Measurements from ENCODE around the gene DSC1. TPM values are rescaled to one million over a fixed set of nuclear protein-coding genes. Genes with fewer than 3 reads are reported as not detected.

DSC1 gene
- total and polyA plus RNA-seq, 2 of the 8 experiments (the other 6 are each of a cell fraction or from before 2014, with no cell fraction given) = 0.02 TPM; not detected in 1

DNA sequence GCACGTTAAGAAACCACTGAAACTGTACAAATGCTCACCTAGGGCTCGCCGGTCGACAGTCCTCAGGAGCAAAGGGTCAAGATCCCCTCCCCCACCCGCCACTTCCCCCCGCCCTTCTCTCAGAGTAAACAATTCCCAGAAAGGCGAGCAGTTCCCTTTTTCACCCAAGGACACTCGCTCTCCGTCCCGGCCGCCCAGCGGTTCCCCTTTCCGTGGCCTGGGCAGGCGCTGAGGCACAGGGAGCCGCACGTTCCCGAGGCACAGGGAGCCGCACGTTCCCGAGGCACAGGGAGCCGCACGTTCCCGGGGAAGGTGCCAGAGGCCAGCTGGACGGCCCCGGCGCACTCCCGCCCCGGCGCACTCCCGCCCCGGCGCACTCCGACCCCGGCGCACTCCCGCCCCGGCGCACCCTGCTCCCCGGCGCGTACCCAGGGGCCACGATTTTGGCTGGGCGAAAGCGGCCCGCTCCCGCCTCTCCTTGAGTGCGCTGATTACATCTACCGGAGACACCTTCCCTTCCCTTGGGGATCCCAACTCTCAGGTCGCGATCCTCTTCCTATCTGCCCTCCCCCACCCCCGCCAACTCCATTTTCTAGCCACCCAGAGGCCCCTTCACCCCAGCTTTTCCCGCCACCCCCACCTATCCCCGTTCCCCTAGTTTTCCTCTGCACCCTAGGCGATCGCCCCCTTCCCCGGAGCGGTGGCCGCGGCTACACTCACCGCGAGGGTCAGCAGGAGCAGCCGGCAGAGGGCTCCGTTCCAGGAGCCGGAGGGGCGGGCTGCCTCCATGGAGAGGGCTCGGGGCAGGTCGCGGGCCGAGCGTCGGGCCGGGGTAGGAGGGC lies 61.3 kb downstream of the DSC1 start (continued):
- TF ChIP-seq KDM5A (IDR thresholded peaks at IDR 0.05; ENCODE audit: low read length) (no peak), E2F6 (IDR thresholded peaks at IDR 0.05) (peak; percentile 14; the same call in 1 of the 2 replicates), TAF1 (IDR thresholded peaks at IDR 0.05; ENCODE audit: low read depth, low read length) (peak; percentile 71; the same call in 1 of the 2 replicates), SIRT6 (IDR thresholded peaks at IDR 0.05; ENCODE audit: low read length) (no peak), SP2 (IDR thresholded peaks at IDR 0.05; ENCODE audit: low read length) (no peak), RFX5 (IDR thresholded peaks at IDR 0.05; ENCODE audit: borderline replicate concordance, low read depth, low read length) (no peak), PHF8 (conservative IDR thresholded peaks at IDR 0.05; ENCODE audit: low read depth, low read length) (peak; percentile 61), JUN (IDR thresholded peaks at IDR 0.05; ENCODE audit: low read depth, low read length) (no peak)
- TF ChIP-seq, protein P1, sequence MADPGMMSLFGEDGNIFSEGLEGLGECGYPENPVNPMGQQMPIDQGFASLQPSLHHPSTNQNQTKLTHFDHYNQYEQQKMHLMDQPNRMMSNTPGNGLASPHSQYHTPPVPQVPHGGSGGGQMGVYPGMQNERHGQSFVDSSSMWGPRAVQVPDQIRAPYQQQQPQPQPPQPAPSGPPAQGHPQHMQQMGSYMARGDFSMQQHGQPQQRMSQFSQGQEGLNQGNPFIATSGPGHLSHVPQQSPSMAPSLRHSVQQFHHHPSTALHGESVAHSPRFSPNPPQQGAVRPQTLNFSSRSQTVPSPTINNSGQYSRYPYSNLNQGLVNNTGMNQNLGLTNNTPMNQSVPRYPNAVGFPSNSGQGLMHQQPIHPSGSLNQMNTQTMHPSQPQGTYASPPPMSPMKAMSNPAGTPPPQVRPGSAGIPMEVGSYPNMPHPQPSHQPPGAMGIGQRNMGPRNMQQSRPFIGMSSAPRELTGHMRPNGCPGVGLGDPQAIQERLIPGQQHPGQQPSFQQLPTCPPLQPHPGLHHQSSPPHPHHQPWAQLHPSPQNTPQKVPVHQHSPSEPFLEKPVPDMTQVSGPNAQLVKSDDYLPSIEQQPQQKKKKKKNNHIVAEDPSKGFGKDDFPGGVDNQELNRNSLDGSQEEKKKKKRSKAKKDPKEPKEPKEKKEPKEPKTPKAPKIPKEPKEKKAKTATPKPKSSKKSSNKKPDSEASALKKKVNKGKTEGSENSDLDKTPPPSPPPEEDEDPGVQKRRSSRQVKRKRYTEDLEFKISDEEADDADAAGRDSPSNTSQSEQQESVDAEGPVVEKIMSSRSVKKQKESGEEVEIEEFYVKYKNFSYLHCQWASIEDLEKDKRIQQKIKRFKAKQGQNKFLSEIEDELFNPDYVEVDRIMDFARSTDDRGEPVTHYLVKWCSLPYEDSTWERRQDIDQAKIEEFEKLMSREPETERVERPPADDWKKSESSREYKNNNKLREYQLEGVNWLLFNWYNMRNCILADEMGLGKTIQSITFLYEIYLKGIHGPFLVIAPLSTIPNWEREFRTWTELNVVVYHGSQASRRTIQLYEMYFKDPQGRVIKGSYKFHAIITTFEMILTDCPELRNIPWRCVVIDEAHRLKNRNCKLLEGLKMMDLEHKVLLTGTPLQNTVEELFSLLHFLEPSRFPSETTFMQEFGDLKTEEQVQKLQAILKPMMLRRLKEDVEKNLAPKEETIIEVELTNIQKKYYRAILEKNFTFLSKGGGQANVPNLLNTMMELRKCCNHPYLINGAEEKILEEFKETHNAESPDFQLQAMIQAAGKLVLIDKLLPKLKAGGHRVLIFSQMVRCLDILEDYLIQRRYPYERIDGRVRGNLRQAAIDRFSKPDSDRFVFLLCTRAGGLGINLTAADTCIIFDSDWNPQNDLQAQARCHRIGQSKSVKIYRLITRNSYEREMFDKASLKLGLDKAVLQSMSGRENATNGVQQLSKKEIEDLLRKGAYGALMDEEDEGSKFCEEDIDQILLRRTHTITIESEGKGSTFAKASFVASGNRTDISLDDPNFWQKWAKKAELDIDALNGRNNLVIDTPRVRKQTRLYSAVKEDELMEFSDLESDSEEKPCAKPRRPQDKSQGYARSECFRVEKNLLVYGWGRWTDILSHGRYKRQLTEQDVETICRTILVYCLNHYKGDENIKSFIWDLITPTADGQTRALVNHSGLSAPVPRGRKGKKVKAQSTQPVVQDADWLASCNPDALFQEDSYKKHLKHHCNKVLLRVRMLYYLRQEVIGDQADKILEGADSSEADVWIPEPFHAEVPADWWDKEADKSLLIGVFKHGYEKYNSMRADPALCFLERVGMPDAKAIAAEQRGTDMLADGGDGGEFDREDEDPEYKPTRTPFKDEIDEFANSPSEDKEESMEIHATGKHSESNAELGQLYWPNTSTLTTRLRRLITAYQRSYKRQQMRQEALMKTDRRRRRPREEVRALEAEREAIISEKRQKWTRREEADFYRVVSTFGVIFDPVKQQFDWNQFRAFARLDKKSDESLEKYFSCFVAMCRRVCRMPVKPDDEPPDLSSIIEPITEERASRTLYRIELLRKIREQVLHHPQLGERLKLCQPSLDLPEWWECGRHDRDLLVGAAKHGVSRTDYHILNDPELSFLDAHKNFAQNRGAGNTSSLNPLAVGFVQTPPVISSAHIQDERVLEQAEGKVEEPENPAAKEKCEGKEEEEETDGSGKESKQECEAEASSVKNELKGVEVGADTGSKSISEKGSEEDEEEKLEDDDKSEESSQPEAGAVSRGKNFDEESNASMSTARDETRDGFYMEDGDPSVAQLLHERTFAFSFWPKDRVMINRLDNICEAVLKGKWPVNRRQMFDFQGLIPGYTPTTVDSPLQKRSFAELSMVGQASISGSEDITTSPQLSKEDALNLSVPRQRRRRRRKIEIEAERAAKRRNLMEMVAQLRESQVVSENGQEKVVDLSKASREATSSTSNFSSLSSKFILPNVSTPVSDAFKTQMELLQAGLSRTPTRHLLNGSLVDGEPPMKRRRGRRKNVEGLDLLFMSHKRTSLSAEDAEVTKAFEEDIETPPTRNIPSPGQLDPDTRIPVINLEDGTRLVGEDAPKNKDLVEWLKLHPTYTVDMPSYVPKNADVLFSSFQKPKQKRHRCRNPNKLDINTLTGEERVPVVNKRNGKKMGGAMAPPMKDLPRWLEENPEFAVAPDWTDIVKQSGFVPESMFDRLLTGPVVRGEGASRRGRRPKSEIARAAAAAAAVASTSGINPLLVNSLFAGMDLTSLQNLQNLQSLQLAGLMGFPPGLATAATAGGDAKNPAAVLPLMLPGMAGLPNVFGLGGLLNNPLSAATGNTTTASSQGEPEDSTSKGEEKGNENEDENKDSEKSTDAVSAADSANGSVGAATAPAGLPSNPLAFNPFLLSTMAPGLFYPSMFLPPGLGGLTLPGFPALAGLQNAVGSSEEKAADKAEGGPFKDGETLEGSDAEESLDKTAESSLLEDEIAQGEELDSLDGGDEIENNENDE (IDR thresholded peaks at IDR 0.05; ENCODE audit: insufficient replicate concordance, low read length) = no peak
